Activated T-cell treated with anti-CD3 and anti-CD28 coated beads, Interleukin-2, amount 50 U/mL, for 1 hour (primary cell): ENCODE data around the gene AUH.
"Not testable (repeated sequence)": the region's sequence is repeated elsewhere in the genome, so short reads cannot be mapped to it uniquely, and the experiment has no call there.

Experiments
- DNase-seq: peaks from one replicate; pipeline ENCODE4 v3.0.0-alpha.2; 2020

Gene AUH

GRCh38 chr9:91361291-91362050 is at the start of gene AUH:
Gene AUH (minus strand): TSS chr9:91361918. CDS start chr9:91361889, 29 bp downstream.
- peak; percentile 89 for DNase-seq

GRCh38 chr9:91411096-91411771 is 49.5 kb upstream of the AUH start:
- DNase-seq: no peak

GRCh38 chr9:91410161-91410560 is 48.4 kb upstream of the AUH start:
- DNase-seq: no peak

GRCh38 chr9:91408475-91408874 is 46.8 kb upstream of the AUH start:
- no peak for DNase-seq

- DNase-seq: no peak
Measured at GRCh38 chr9:91407580-91408318, 46.0 kb upstream of the AUH start.

GRCh38 chr9:91405343-91406077 is 43.8 kb upstream of the AUH start:
- no peak for DNase-seq

- DNase-seq: no peak
Measured at GRCh38 chr9:91403665-91404543, 42.2 kb upstream of the AUH start.

GRCh38 chr9:91398926-91399325 is 37.2 kb upstream of the AUH start:
- no peak for DNase-seq

- no peak for DNase-seq
Measured at GRCh38 chr9:91395553-91396471, 34.1 kb upstream of the AUH start.

- no peak for DNase-seq
Measured at GRCh38 chr9:91395106-91395552, 33.4 kb upstream of the AUH start.

GRCh38 chr9:91393826-91394225 is 32.1 kb upstream of the AUH start:
- DNase-seq: no peak

- DNase-seq: no peak
Measured at GRCh38 chr9:91392435-91392834, 30.7 kb upstream of the AUH start.

GRCh38 chr9:91391818-91392217 is 30.1 kb upstream of the AUH start:
- DNase-seq: no peak

- DNase-seq: no peak
Measured at GRCh38 chr9:91391412-91391811, 29.7 kb upstream of the AUH start.

- DNase-seq: not testable (repeated sequence)
Measured at GRCh38 chr9:91389686-91390085, 28.0 kb upstream of the AUH start.

- no peak for DNase-seq
Measured at GRCh38 chr9:91386765-91387164, 25.0 kb upstream of the AUH start.

GRCh38 chr9:91384954-91385353 is 23.2 kb upstream of the AUH start:
- no peak for DNase-seq

GRCh38 chr9:91383577-91383976 is 21.9 kb upstream of the AUH start:
- no peak for DNase-seq

- no peak for DNase-seq
Measured at GRCh38 chr9:91382298-91382697, 20.6 kb upstream of the AUH start.

GRCh38 chr9:91379426-91379825 is 17.7 kb upstream of the AUH start:
- no peak for DNase-seq

- DNase-seq: no peak
Measured at GRCh38 chr9:91378695-91379127, 17.0 kb upstream of the AUH start.
